T-helper 2 cell treated with Interferon-gamma antibody and Interleukin-4, amounts not matched to agents 100 ng/mL and 5 ng/mL, for 36 hours (primary cell): Measurements from ENCODE around the gene SAPCD1. TPM values are rescaled to one million over a fixed set of nuclear protein-coding genes. Genes with fewer than 3 reads are reported as not detected.
"Not testable (repeated sequence)": the region's sequence is repeated elsewhere in the genome, so short reads cannot be mapped to it uniquely, and the experiment has no call there.

Experiments used
- intact Hi-C: fragments of 100-400 bp; cut with micrococcal nuclease; formaldehyde crosslinking; loops from one replicate; pipeline ENCODE4 v1.15.1; 2023
- total RNA-seq: library from RNA; stranded (reverse); gene quantifications from 2 replicates; pipeline ENCODE4 v1.2.3, GENCODE V29; 2022

SAPCD1 gene
- total RNA-seq, 1 donor from 2014 or later: 16.6 TPM

GRCh38 chr6:31775633-31776484 is 13.4 kb downstream of the SAPCD1 start:
- intact Hi-C loops: no loop called here

GRCh38 chr6:31776485-31776988 is 14.1 kb downstream of the SAPCD1 start:
- intact Hi-C loops: no loop called here

- intact Hi-C loops: no loop called here
Observed at GRCh38 chr6:31776989-31777666, 14.7 kb downstream of the SAPCD1 start, which contains the start of gene VWA7. Gene VWA7, minus strand, starts transcription at chr6:31777328. Its CDS starts 549 bp downstream, at chr6:31776779.

DNA sequence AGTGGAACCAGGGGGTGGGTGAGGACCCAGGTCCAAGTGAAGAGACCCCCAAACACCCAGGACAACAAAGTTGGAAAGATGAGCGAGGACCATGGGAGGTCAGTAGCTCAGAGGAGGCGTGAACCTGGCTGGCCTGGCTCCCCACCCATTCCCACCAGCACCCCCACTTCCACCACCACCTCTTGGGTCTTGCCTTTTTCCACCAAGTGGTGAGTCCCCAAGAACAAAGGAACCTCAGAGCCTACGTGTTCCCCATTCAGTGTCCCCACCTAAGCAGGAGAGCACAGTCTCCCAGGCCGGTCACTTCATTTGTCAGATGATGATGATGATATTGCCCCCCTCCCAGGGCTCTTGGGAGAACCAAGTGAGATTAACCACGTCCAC is 15.2 kb downstream of the SAPCD1 start:
- intact Hi-C loops: no loop called here

- intact Hi-C loops: no loop called here
Observed at GRCh38 chr6:31778193-31778592, 15.7 kb downstream of the SAPCD1 start.

DNA sequence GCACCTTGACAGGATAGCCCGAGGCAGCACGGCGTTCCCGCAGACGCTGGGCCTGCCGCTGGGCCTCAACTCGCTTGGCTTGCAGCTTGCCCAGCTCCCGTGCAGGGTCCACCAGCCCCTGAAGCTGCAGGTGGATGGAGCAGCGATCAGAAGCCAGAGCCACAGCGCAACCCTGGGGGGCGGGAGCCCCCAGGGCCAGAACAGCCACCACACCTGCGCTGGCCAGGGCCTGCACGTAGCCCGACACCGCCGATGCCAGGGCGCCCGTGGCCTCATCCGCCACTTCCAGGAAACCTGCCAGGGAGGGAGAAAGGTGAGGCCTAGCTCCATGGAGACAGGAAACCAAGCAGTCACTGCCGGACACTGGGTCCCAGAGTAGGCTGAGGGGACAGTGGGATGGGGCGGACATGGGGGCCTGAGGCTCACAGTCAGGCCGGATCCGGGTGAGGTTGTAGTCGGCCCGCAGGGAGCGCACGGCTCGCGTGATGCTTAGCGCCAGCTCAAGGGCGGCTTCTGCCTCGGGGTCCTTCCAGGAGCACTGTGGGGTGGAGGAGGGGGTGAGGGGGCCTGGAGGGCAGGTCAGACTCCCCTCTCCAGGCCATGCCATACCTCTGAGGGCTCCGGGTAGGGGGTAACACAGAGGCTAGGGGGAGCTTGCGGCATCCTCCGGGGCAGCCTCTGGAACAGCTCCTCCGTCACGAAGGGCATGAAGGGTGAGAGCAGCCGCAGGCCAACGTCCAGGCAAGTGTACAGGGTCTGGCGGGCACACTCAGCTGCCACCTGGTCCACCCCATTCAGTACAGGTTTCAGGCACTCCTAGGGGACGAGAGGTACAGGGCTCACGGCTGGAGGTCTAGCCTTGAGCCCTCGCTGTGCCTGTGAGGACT is 16.8 kb downstream of the SAPCD1 start:
- intact Hi-C loops: no loop called here

DNA sequence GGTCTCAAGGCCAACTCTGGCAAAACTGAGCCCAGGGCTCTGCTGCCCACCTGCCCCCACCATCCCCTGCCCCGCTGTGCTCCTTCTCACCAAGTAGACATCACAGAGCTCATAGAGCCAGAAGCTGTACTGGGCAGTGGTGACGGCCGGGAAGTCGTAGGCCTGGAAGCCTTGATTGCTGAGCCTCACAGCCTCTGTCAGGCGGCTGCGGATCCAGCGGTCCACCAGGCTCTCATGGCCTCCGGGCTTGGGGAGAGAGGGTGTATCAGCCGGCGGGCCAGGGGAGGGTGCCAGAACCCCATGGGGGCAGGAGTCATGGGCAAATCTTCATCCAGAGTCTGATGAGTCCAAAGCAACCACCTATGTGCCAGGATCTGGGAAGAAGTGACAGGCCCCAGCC is 17.5 kb downstream of the SAPCD1 start:
- intact Hi-C loops: no loop called here

GRCh38 chr6:31780507-31781243 is 18.2 kb downstream of the SAPCD1 start:
- intact Hi-C loops: no loop called here

DNA sequence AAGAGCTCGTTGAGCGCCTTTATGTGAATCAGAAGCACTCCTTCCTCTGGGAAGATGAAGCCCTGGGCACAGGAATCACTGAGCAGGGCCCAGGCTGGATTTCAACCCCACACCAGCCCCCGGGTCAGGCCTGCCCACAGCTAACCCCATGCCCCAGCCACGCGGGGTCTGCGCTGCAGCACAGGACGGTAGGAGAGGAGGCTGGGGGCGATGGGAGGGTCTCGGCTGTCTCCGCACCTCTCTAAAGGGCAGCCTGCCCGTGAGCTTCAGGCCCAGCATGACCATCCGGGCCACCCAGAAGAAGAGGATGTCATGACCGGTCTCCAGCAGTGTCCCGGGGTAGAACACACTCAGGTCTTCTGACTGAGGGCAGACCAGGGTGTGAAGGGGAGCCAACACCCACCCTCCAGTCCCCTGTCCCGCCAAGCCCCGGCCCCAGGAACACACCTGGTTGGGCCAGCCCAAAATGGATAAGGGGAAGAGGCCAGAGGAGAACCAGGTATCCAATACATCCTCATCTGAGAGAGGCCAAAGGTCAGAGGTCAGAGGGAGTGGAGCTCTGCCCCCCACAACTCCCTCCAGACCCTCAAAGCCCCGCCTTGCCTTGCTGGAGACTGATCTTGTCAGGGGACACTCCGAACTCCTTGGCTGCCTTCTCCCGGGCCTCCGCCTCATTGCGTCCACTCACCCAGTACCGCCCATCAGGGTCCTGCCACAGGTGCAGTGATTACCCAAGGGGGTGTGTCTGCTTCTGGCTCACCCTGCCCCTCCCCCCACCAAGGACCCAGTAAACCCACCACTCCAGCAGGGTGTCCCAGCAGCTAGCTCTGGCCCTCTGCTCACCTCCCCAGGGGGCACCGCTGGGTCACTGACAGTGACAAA is 19.0 kb downstream of the SAPCD1 start:
- intact Hi-C loops: no loop called here

GRCh38 chr6:31782126-31782855 is 19.8 kb downstream of the SAPCD1 start:
- intact Hi-C loops: no loop called here

GRCh38 chr6:31784098-31784925 is 21.9 kb downstream of the SAPCD1 start:
- intact Hi-C loops: no loop called here

DNA sequence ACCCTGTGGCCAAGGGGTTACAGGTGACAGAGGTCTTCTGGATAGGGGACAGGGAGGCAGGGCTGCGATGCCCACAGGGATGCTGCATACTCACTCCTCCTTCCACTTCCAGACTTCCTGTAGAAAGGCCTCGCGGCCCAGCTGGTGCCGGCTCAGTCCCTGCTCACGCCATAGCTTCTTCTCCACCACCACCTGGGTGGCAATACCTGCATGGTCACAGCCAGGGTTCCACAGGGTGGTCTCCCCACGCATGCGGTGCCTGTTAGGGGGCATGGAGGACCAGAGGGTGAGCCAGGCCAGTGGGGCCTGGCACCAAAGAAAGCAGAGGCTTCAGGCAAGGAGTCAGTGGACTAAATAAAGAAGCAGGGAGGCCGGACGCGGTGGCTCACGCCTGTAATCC is 23.0 kb downstream of the SAPCD1 start:
- intact Hi-C loops: no loop called here

DNA sequence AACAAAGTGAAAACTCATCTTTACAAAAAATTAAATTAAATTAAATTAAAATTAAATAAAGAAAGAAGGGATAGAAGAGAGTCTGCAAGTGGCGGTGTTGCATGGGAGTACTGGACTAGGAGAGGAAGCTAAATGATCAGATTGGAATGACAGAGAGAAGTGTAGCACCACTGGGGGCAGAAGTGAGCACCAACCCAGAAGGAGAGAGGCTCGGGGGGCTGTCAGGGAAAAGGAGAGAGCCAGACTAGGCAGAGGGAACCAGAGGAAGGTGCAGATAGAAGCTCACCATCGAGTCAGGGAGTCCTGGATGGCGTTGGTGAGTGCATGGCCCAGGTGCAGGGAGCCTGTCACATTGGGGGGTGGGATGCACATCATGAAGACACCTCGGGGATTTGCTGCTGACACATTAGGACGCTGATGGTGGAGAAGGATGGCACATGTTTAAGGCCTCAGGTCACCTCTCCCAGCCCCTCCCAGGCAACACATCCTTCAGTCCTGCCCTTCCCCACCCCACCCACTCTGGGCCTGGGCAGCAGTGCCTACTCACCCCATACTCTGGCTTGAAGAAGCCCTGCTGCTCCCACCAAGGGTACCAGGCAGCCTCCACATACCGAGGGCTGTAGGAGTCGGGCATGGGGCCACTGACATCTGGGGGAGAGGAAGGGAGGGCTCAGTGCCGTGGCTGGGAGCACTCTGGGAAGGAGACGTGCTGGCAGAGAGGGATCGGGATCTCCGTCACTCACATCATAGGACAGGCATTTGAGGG is 29.1 kb downstream of the SAPCD1 start:
- intact Hi-C loops: no loop called here

GRCh38 chr6:31792090-31792374 is 29.6 kb downstream of the SAPCD1 start:
- intact Hi-C loops: no loop called here

- intact Hi-C loops: no loop called here
Observed at GRCh38 chr6:31792761-31793171, 30.3 kb downstream of the SAPCD1 start.

- intact Hi-C loops: not testable (repeated sequence)
Observed at GRCh38 chr6:31793927-31794245, 31.4 kb downstream of the SAPCD1 start.

DNA sequence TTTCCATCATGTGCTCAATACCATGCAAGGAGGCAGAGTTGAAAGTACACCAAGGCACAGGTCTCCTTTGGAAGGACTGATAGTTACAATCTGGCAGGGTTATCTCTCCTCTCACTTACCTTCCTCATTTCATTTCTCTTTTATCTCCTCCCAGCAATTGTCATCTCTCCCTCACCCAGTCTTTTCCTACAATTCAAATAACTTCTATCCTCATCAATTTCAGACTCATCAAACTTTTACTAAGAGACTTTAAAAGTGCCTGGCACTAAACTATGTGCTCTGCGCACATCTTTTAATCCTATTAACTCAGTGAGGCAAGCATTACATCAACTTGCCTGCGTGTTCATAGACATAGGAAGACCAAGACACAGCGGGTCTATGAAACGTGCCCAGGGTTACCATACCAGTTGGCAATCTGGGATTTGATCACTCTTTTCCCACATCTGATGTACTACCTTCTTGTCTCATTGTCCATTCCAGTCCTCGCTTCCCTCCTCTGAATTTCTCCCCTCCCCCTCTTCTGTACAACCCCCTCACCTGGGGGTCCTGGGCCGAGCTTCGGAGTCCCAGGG is 31.9 kb downstream of the SAPCD1 start:
- intact Hi-C loops: no loop called here
